ENCODE measurements around the gene CFAP97.
"Not testable (repeated sequence)": the region's sequence is repeated elsewhere in the genome, so short reads cannot be mapped to it uniquely, and the experiment has no call there.

Gene CFAP97

DNA sequence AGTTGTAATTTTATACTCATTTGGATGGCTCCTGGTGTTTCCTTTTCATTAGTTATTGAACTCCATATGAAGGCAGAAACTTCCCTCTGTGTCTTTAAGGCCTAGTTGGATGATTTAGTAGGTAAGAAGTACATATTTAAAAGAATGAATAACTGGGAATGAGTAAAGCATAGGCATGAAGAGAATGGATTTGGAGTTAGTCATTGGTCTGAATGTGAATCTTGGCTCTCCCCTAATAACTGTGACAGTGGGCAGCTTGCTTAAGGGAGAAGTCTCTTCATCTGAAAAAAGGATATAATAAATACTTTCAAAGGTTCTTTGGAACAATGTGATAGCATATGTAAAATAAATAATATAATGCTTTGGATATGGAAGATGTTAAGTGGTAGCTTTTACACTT, 18.8 kb upstream of the CFAP97 start:
- DNase-seq (ENCODE audit: low spot score): no peak

GRCh38 chr4:185221912-185222311, 18.1 kb upstream of the CFAP97 start:
- no peak for DNase-seq (ENCODE audit: low spot score)

GRCh38 chr4:185221491-185221890, 17.7 kb upstream of the CFAP97 start:
- DNase-seq (ENCODE audit: low spot score): no peak

DNA sequence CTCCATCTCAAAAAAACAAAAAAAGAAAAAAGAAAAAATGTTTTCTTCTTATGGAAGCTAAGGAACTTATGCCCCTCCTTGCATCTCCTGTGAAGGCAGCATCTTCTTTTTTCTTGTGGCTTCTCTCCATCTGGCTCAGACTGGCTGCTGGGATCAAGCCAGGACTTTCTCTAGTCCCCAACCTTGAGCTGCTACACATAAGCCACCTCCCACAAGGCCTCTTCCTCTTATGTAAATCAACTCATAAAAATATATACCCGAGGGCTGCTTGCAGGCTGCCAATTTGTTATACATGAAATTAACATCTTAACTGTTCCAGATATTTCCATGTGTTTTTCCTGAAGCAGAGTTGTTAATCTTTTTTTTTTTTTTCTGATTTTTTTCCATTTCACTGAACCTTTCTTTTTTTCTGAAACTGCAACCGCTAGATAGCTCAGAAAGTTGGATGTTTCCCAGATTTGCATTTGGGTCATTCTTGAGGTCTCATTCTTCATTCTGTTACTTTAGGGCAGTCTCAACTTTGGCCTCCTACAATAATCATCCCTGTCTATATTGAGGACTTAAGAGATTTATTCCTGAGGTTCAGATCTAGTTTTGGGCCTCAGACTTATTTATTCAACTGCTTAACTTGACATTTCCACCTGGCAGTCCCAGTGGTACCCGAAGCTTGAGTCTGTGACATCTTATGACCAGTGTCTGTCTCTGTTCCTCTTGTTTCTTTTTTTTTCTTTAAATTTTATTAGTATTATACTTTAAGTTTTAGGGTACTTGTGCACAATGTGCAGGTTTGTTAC, 15.9 kb upstream of the CFAP97 start:
- no peak for DNase-seq (ENCODE audit: low spot score)

GRCh38 chr4:185218312-185218711, 14.5 kb upstream of the CFAP97 start:
- DNase-seq (ENCODE audit: low spot score): no peak

GRCh38 chr4:185217408-185217975, 13.7 kb upstream of the CFAP97 start:
- DNase-seq (ENCODE audit: low spot score): no peak

GRCh38 chr4:185215261-185215660, 11.5 kb upstream of the CFAP97 start:
- DNase-seq (ENCODE audit: low spot score): no peak

- no peak for DNase-seq (ENCODE audit: low spot score)
Measured at GRCh38 chr4:185213877-185214276, 10.1 kb upstream of the CFAP97 start.

- no peak for DNase-seq (ENCODE audit: low spot score)
Measured at GRCh38 chr4:185212581-185212980, 8.8 kb upstream of the CFAP97 start.

- DNase-seq (ENCODE audit: low spot score): no peak
Measured at GRCh38 chr4:185211641-185212040, 7.8 kb upstream of the CFAP97 start.

- no peak for DNase-seq (ENCODE audit: low spot score)
Measured at GRCh38 chr4:185211035-185211434, 7.2 kb upstream of the CFAP97 start.

- DNase-seq (ENCODE audit: low spot score): no peak
Measured at GRCh38 chr4:185210102-185210981, 6.5 kb upstream of the CFAP97 start.

- not testable (repeated sequence) for DNase-seq (ENCODE audit: low spot score)
Measured at GRCh38 chr4:185209852-185210101, 6.0 kb upstream of the CFAP97 start.

DNA sequence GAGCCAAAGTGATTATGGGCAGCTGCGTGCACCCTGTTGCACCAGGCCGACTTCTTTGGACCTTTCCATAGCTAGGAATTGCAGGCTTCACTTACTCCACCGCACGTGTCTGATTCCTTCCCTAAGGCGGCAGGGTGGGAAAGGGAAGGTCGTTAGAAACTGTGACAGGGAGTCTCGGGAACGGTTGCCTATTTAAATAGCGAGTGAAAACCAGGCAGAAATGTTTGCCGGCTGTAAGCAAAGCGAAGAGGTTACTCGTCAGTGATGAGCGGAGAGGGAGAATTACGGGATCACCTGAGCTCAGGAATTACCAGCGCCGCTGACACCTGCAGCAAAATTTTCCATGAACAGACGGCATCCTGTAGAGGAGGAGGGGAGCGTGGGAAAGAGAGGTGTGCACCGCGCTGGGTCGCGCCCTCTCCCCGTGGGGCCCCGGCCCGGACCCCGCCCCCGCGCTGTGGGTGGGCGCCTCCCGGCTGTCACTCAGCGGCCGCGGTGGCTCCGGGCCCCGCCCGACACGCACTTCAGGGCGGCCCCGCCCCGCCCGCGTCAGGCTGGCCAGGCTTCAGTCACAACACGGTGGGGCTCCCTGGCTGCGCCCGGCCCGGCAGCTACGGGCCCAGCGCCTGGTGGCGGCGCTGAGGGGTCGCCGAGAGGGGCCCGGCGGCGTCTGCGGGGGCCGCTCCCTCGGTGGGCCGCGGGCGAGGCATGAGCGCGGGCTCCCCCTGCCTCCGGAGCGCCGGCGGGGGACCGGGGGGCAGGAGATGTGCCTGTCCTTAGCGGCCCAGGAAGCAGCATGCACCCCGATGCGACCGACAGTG, 5.4 kb upstream of the CFAP97 start, which contains the start of gene SNX25:
Gene SNX25 (plus strand): TSS at position 568 of the 821 bp plus-strand sequence. CDS start 229 bp downstream, at position 797.
- DNase-seq (ENCODE audit: low spot score): peak; percentile 75

GRCh38 chr4:185207466-185207865, 3.7 kb upstream of the CFAP97 start:
- DNase-seq (ENCODE audit: low spot score): no peak

DNA sequence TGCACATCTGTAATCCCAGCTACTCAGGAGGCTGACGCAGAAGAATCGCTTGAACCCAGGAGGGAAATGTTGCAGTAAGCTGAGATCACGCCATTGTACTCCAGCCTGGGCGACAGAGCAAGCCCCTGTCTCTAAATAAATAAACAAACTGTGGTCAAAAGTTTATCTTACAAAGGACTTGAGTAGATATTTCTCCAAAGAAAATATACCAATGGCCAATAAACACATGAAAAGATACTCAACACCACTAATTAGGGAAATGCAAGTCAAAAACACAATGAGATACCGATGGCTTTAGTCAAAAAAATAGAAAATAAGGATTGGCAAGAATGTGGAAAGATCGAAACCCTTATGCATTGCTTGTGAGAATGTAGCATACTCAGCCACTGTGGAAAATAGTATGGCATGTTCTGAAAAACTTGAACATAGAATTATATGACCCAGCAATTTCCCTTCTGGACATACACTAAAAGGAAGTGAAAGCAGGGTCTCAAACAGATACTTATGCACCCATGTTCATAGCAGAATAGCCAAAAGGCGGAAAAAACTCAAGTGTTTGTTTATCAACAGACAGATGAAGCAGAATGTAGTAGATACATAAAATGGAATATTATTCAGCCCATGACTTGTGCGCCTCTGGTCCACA, 2.0 kb upstream of the CFAP97 start:
- no peak for DNase-seq (ENCODE audit: low spot score)

DNA sequence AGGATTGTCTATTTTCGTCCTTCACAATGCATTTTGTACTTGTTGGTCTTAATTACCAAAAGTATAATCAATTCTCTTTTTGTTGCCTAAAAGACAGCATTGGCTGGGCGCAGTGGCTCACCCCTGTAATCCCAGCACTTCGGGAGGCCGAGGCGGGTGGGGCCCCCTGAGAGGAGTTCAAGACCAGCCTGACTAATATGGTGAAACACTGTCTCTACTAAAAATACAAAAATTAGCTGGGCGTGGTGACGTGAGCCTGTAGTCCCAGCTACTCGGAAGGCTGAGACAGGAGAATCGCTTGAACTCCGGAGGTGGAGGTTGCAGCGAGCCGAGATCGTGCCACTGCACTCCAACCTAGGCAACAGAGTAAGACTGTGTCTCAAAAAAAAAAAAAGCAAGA, 1.3 kb upstream of the CFAP97 start:
- DNase-seq (ENCODE audit: low spot score): not testable (repeated sequence)

DNA sequence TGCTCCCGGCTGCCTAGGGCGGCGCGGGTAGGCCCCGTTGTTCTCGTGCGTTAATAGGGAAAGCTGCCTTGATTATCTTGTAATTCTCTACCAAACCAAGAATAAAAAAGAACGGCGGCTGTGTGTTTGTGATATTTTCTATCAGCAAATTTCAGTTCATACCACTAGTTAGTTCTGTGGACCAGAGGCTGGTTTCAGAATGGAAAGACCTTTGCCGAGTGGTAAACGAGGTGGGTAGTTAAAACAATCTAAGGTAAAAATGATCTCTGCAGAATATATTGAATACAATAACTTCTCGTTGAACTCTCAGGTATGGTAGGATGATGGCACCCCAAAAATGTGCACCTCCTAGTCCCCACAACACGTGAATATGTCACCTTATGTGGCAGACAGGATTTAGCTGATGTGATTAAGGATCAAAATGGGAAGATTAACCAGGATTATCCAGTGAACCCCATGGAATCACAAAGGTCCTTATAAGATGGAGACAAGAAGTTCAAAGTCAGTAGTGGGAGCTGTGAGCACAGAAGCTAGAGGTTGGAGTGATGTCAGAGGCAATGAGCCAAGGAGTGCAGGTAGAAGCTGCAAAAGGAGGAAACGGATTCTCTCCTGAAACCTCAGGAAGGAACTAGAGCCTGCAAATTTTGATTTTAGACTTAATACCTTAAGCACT, 574 bp upstream of the CFAP97 start:
- no peak for DNase-seq (ENCODE audit: low spot score)

DNA sequence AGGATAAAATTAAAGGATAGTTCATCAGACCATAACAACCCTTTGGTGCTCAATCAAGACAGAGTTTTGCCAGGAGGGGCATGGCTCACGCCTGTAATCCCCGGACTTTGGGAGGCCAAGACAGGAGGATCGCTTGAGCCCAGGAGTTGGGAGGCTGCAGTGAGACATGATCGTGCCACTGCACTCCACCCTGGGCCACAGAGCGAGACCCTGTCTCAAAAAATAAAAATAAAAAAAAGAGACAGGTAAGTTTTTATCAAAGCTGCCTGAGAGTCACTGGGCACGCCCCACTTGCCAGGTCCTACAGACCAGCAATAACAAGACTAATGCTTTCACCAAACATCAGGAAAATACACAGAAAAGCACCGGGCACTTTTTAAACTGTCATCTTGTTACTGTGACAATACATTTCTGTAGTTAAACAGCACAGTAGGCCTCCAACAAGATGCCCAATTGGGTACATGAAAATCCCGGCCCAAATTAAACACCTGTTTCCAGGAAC, 765 bp downstream of the CFAP97 start:
- DNase-seq (ENCODE audit: low spot score): no peak

GRCh38 chr4:185201977-185202962, 1.5 kb downstream of the CFAP97 start:
- no peak for DNase-seq (ENCODE audit: low spot score)
